Measurements from ENCODE around the gene SCGB1D2. TPM values are rescaled to one million over a fixed set of nuclear protein-coding genes. Genes with fewer than 3 reads are reported as not detected.

The SCGB1D2 gene
- total RNA-seq, 2 experiments from 2014 or later = not detected

Other genes with a start within 250 kb of the SCGB1D2 start
- gene INCENP, start 118.2 kb upstream of the SCGB1D2 start, total RNA-seq = 100 to 1,000 TPM; 125 to 140 TPM
- not detected for gene SCGB1D1, start 52.0 kb upstream of the SCGB1D2 start, total RNA-seq
- not detected for gene SCGB2A1, start 33.6 kb upstream of the SCGB1D2 start, total RNA-seq
- gene SCGB2A2, start 27.9 kb downstream of the SCGB1D2 start, total RNA-seq = not detected
- not detected for gene SCGB1D4, start 56.8 kb downstream of the SCGB1D2 start, total RNA-seq
- 1 to 10 TPM; 1.2 to 1.3 TPM for gene ASRGL1, start 95.2 kb downstream of the SCGB1D2 start, total RNA-seq
- gene SCGB1A1, start 176.8 kb downstream of the SCGB1D2 start, total RNA-seq = not detected